ENCODE results near the gene TRIP6.
"Not testable (repeated sequence)": the region's sequence is repeated elsewhere in the genome, so short reads cannot be mapped to it uniquely, and the experiment has no call there.

Gene TRIP6

DNA sequence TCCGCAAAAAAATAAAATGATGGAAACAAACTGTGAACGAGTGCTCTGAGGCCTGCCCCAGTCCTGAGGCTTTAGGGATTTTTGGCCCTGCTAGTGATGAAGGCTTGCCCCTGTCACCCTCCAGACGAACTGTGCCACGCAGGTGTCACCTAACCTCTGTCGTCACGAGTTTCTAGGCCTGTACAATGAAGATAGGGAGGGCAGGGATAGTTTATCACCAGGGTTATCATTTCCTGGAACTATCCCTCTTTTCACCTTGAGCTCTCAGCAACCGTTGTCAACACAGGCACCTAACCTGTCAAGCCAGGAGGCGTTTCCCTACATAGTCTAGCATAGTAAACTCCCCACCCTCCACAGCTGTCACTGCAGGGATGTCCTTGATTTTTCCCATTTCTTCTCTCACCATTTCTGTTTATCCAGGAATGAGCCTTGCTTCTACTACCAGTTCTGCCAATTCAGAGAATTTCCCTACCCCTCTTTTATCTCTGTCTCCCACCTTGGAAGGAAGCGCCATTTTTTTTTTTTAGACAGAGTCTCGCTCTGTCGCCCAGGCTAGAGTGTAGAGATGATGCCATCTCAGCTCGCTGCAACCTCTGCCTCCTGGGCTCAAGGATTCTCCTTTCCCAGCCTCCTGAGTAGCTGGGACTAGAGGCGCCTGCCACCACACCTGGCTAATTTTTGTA, 30.7 kb downstream of the TRIP6 start:
- H3K9me3 ChIP-seq: no peaks in the 10 kb centered on the region
- H3K4me3 ChIP-seq (ENCODE audit: low read depth, low read length): no peak overlapping the region
- H3K4me1 ChIP-seq: peaks cover 3% of the 10 kb centered on the region; the same call in 1 of the 2 replicates
- TF ChIP-seq, protein P1, sequence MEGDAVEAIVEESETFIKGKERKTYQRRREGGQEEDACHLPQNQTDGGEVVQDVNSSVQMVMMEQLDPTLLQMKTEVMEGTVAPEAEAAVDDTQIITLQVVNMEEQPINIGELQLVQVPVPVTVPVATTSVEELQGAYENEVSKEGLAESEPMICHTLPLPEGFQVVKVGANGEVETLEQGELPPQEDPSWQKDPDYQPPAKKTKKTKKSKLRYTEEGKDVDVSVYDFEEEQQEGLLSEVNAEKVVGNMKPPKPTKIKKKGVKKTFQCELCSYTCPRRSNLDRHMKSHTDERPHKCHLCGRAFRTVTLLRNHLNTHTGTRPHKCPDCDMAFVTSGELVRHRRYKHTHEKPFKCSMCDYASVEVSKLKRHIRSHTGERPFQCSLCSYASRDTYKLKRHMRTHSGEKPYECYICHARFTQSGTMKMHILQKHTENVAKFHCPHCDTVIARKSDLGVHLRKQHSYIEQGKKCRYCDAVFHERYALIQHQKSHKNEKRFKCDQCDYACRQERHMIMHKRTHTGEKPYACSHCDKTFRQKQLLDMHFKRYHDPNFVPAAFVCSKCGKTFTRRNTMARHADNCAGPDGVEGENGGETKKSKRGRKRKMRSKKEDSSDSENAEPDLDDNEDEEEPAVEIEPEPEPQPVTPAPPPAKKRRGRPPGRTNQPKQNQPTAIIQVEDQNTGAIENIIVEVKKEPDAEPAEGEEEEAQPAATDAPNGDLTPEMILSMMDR (IDR thresholded peaks at IDR 0.05; ENCODE audit: low read depth, low read length): no peak
- no peaks in the 10 kb centered on the region for H3K36me3 ChIP-seq
- peaks cover 30% of the 10 kb centered on the region for H3K27me3 ChIP-seq
- no peak for DNase-seq

DNA sequence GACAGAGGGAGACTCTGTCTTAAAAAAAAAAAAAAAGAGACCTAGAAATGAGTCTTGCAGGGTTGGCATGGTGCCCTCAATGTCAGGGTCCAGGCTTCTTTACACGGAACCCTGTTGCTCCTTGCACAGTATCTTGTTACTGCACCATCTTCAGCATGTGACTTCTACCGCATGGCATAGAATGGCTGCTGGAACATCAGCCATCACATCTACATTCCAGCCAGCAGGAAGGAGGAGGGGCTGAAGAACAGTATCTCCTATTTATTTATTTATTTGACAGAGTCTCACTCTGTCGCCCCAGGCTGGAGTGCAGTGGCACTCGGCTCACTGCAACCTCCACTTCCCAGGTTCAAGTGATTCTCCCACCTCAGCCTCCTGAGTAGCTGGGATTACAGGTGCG, 32.2 kb downstream of the TRIP6 start:
- peaks cover 30% of the 10 kb centered on the region for H3K27me3 ChIP-seq
- TF ChIP-seq, protein P1 (IDR thresholded peaks at IDR 0.05; ENCODE audit: low read depth, low read length): no peak
- no peak for DNase-seq
- peaks cover under 1% of the 10 kb centered on the region; the same call in 1 of the 2 replicates for H3K4me1 ChIP-seq
- no peak overlapping the region for H3K4me3 ChIP-seq (ENCODE audit: low read depth, low read length)
- H3K9me3 ChIP-seq: no peaks in the 10 kb centered on the region
- H3K36me3 ChIP-seq: no peaks in the 10 kb centered on the region

DNA sequence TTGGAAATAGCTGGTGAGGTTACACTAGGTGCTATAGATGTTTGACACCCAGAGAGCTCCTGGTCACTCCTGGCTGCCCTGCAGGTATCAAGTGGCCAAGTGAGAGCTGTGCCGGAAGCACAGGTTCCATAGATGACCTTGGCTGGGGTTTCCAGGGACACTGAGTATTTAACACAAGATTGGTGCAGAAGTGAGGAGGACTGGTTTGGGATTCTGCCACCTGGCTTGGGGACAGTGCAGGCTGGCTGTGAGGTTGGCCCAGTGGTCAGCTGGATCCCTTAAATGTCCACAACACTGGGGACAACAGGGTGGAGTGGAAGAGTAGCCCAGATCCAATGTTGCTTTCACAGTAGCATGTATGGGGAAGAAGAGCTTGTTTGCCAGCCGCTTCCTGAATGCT, 33.8 kb downstream of the TRIP6 start:
- Histone ChIP-seq H3K4me3 (ENCODE audit: low read depth, low read length) (no peak overlapping the region), H3K36me3 (no peaks in the 10 kb centered on the region), H3K4me1 (no peaks in the 10 kb centered on the region), H3K9me3 (no peaks in the 10 kb centered on the region), H3K27me3 (peaks cover 21% of the 10 kb centered on the region)
- TF ChIP-seq, protein P1 (IDR thresholded peaks at IDR 0.05; ENCODE audit: low read depth, low read length): no peak
- no peak for DNase-seq

DNA sequence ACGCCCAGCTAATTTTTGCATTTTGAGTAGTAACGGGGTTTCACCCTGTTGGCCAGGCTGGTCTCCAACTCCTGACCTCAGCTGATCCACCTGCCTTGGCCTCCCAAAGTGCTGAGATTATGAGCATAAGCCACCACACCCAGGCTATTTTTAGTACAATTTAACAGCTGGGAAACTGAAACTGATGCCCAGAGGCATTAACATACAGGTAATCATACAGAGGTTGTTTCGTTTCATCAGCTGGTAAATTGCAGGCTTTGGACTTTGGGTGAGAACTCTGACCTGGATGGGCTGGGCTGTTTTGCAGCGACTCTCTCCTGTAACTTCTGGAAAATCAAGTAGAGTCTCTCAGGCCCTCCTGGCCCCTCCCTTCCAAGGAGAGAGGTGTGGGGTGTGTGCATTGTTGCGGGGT, 34.7 kb downstream of the TRIP6 start:
- no peaks in the 10 kb centered on the region for H3K36me3 ChIP-seq
- TF ChIP-seq, protein P1 (IDR thresholded peaks at IDR 0.05; ENCODE audit: low read depth, low read length): no peak

DNA sequence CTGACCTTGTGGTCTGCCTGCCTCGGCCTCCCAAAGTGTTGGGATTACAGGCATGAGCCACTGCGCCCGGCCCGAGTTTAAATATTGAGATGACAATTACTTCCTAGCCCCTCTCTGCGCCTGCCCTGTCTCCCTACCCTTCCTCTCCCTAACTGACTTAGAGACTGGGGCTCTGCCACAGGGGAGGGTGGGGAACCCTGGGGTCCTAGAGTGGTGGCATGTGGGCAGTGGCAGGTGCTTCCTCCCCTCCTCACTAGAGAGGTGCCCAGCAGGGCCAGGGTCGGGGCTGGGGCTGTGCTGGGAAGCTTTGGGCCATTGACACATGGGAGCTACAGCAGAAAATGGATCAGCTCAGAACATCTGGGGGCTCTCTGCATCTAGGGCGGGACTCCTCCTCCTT, 35.5 kb downstream of the TRIP6 start:
- TF ChIP-seq, protein P1 (IDR thresholded peaks at IDR 0.05; ENCODE audit: low read depth, low read length): no peak
- H3K36me3 ChIP-seq: no peaks in the 10 kb centered on the region
- DNase-seq: no peak
- no peaks in the 10 kb centered on the region for H3K9me3 ChIP-seq
- H3K27me3 ChIP-seq: peaks cover 4% of the 10 kb centered on the region
- H3K4me3 ChIP-seq (ENCODE audit: low read depth, low read length): no peak overlapping the region
- H3K4me1 ChIP-seq: no peaks in the 10 kb centered on the region

More for the DNA sequence above, 34.7 kb downstream of the TRIP6 start:
- Histone ChIP-seq H3K4me1 (no peaks in the 10 kb centered on the region), H3K9me3 (no peaks in the 10 kb centered on the region), H3K27me3 (peaks cover 11% of the 10 kb centered on the region), H3K4me3 (ENCODE audit: low read depth, low read length) (no peak overlapping the region)
- DNase-seq: no peak

DNA sequence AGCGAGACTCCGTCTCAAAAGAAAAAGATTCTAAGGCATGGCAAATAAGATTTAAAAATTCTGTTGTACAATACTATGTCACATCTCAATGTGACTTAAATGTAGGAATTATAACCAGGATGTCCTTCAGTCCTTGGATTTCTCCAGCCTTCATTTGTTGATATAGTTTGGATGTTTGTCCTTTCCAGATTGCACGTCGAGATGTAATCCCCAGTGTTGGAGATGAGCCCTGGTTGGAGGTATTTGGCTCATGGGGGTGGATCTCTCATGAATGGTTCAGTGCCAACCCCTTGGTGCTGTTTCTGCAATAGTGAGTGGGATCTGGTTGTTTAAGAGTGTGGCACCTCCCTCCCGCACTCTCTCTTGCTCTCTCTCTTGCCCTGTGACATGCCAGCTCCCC, 41.3 kb downstream of the TRIP6 start:
- Histone ChIP-seq H3K36me3 (no peaks in the 10 kb centered on the region), H3K4me1 (no peaks in the 10 kb centered on the region), H3K27me3 (0 out of 2 replicates have a peak, but pooled peaks cover 3% of the 10 kb centered on the region), H3K9me3 (no peaks in the 10 kb centered on the region), H3K4me3 (ENCODE audit: low read depth, low read length) (no peak overlapping the region)
- DNase-seq: no peak
- TF ChIP-seq, protein P1 (IDR thresholded peaks at IDR 0.05; ENCODE audit: low read depth, low read length): no peak

DNA sequence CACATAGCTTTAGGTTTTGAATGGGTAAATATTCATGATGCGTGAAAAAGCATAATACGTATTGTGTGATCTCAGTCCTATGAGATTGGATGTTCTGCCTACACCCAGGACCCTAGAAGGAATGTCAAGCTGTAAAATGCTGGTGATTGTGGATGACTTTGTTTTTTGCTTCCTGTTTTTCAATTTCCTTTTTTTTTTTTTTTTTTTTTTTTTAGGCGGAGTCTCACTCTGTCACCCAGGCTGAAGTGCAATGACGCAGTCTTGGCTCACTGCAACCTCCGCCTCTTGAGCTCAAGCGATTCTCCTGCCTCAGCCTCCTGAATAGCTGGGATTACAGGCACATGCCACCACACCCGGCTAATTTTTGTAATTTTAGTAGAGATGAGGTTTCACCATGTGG, 43.3 kb downstream of the TRIP6 start:
- H3K4me1 ChIP-seq; H3K9me3 ChIP-seq; H3K4me3 ChIP-seq (ENCODE audit: low read depth, low read length); H3K36me3 ChIP-seq; H3K27me3 ChIP-seq; DNase-seq: not testable (repeated sequence)

Measured in BE2C (cell line).